Measurements from ENCODE around the gene RFC4. TPM values are rescaled to one million over a fixed set of nuclear protein-coding genes. Genes with fewer than 3 reads are reported as not detected.

RFC4 gene
- total and polyA plus RNA-seq, 2 of the 8 experiments (the other 6 are each of a cell fraction or from before 2014, with no cell fraction given): 21.8 to 86.9 TPM

DNA sequence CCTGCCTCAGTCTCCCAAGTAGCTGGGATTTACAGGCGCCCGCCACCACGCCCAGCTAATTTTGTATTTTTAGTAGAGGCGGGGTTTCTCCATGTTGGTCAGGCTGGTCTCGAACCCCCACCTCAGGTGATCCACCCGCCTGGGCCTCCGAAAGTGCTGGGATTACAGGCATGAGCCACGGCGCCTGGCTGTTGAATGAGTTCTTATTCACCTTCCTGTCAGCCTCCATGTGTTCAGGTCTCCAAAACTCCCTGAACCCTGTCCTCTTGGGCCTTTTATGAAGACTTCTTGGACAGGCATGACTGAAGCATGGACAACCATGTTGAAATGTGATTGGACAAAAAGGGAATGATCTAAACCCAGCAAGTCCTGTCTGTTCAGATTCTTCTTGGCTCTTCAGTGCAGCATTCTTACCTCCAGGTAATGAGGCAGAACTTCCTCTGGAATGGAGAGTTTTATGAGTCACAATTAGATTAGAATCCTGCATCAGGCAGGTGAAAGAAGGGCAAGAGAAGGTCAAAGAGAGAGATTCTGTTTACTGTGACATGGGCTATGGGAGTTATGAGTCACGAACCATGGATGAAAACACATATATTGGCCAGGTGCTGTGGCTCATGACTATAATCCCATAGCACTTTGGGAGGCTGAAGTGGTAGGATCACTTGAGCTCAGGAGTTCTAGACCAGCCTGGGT, 46.0 kb downstream of the RFC4 start (continued):
- no peak for TF ChIP-seq TAF1 (IDR thresholded peaks at IDR 0.05; ENCODE audit: low read depth, low read length)
- TF ChIP-seq RXRA (IDR thresholded peaks at IDR 0.05; ENCODE audit: insufficient read depth, low read depth, low read length): no peak
- TF ChIP-seq ZNF274 (IDR thresholded peaks at IDR 0.05; ENCODE audit: borderline replicate concordance, extremely low read depth, low read length): no peak
- TF ChIP-seq NRF1 (IDR thresholded peaks at IDR 0.05; ENCODE audit: low read depth, low read length): no peak
- no peak for TF ChIP-seq BACH1 (IDR thresholded peaks at IDR 0.05; ENCODE audit: low read length)
- no peak for TF ChIP-seq RFX5 (IDR thresholded peaks at IDR 0.05; ENCODE audit: borderline replicate concordance, low read depth, low read length)
- no peak for TF ChIP-seq CBX8 (IDR thresholded peaks at IDR 0.05; ENCODE audit: borderline replicate concordance, low read depth, low read length)
- TF ChIP-seq EGR1 (IDR thresholded peaks at IDR 0.05; ENCODE audit: borderline replicate concordance, low read depth, low read length): no peak
- TF ChIP-seq, protein P1, sequence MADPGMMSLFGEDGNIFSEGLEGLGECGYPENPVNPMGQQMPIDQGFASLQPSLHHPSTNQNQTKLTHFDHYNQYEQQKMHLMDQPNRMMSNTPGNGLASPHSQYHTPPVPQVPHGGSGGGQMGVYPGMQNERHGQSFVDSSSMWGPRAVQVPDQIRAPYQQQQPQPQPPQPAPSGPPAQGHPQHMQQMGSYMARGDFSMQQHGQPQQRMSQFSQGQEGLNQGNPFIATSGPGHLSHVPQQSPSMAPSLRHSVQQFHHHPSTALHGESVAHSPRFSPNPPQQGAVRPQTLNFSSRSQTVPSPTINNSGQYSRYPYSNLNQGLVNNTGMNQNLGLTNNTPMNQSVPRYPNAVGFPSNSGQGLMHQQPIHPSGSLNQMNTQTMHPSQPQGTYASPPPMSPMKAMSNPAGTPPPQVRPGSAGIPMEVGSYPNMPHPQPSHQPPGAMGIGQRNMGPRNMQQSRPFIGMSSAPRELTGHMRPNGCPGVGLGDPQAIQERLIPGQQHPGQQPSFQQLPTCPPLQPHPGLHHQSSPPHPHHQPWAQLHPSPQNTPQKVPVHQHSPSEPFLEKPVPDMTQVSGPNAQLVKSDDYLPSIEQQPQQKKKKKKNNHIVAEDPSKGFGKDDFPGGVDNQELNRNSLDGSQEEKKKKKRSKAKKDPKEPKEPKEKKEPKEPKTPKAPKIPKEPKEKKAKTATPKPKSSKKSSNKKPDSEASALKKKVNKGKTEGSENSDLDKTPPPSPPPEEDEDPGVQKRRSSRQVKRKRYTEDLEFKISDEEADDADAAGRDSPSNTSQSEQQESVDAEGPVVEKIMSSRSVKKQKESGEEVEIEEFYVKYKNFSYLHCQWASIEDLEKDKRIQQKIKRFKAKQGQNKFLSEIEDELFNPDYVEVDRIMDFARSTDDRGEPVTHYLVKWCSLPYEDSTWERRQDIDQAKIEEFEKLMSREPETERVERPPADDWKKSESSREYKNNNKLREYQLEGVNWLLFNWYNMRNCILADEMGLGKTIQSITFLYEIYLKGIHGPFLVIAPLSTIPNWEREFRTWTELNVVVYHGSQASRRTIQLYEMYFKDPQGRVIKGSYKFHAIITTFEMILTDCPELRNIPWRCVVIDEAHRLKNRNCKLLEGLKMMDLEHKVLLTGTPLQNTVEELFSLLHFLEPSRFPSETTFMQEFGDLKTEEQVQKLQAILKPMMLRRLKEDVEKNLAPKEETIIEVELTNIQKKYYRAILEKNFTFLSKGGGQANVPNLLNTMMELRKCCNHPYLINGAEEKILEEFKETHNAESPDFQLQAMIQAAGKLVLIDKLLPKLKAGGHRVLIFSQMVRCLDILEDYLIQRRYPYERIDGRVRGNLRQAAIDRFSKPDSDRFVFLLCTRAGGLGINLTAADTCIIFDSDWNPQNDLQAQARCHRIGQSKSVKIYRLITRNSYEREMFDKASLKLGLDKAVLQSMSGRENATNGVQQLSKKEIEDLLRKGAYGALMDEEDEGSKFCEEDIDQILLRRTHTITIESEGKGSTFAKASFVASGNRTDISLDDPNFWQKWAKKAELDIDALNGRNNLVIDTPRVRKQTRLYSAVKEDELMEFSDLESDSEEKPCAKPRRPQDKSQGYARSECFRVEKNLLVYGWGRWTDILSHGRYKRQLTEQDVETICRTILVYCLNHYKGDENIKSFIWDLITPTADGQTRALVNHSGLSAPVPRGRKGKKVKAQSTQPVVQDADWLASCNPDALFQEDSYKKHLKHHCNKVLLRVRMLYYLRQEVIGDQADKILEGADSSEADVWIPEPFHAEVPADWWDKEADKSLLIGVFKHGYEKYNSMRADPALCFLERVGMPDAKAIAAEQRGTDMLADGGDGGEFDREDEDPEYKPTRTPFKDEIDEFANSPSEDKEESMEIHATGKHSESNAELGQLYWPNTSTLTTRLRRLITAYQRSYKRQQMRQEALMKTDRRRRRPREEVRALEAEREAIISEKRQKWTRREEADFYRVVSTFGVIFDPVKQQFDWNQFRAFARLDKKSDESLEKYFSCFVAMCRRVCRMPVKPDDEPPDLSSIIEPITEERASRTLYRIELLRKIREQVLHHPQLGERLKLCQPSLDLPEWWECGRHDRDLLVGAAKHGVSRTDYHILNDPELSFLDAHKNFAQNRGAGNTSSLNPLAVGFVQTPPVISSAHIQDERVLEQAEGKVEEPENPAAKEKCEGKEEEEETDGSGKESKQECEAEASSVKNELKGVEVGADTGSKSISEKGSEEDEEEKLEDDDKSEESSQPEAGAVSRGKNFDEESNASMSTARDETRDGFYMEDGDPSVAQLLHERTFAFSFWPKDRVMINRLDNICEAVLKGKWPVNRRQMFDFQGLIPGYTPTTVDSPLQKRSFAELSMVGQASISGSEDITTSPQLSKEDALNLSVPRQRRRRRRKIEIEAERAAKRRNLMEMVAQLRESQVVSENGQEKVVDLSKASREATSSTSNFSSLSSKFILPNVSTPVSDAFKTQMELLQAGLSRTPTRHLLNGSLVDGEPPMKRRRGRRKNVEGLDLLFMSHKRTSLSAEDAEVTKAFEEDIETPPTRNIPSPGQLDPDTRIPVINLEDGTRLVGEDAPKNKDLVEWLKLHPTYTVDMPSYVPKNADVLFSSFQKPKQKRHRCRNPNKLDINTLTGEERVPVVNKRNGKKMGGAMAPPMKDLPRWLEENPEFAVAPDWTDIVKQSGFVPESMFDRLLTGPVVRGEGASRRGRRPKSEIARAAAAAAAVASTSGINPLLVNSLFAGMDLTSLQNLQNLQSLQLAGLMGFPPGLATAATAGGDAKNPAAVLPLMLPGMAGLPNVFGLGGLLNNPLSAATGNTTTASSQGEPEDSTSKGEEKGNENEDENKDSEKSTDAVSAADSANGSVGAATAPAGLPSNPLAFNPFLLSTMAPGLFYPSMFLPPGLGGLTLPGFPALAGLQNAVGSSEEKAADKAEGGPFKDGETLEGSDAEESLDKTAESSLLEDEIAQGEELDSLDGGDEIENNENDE (IDR thresholded peaks at IDR 0.05; ENCODE audit: insufficient replicate concordance, low read length): no peak

All from H1 (cell line).